ENCODE results near the gene HSD17B12. TPM values are rescaled to one million over a fixed set of nuclear protein-coding genes. Genes with fewer than 3 reads are reported as not detected.

HSD17B12 gene
- total RNA-seq, 6 donors from 2014 or later: 26.6 to 107 (median 74.4) TPM

GRCh38 chr11:43691806-43692205, 11.3 kb downstream of the HSD17B12 start:
- no peaks in the 10 kb centered on the region for H3K36me3 ChIP-seq
- no peaks in the 10 kb centered on the region for H3K9me3 ChIP-seq
- 77 to 89% methylated on average over 1 of the region's 1 CpG for WGBS, 2 donors

GRCh38 chr11:43693069-43693468, 12.5 kb downstream of the HSD17B12 start:
- DNase-seq (no peak), ATAC-seq (ENCODE audit: low FRiP score in 2 of 2) (no peak)
- Histone ChIP-seq H3K27ac (no peak overlapping the region), H3K27me3 (no peaks in the 10 kb centered on the region), H3K4me1 (peaks cover 9 to 45% (median 23%) of the 10 kb centered on the region in 4 donors), H3K9me3 (no peaks in the 10 kb centered on the region), H3K36me3 (no peaks in the 10 kb centered on the region), H3K4me3 (no peak overlapping the region)
- 70 to 86% methylated on average over 2 of the region's 2 CpGs for WGBS, 2 donors
- TF ChIP-seq EP300 (IDR thresholded peaks at IDR 0.05): no peak
- no peak for TF ChIP-seq CTCF (IDR thresholded peaks at IDR 0.05)
- no peak for TF ChIP-seq POLR2AphosphoS5 (IDR thresholded peaks at IDR 0.05)
- TF ChIP-seq POLR2A (IDR thresholded peaks at IDR 0.05): no peak

More at GRCh38 chr11:43691806-43692205, 11.3 kb downstream of the HSD17B12 start:
- H3K27ac ChIP-seq: peak overlapping the region in 1 of 4 donors; percentile 32
- H3K4me3 ChIP-seq: no peak overlapping the region
- no peaks in the 10 kb centered on the region for H3K27me3 ChIP-seq
- ATAC-seq (ENCODE audit: low FRiP score in 2 of 2): no peak
- DNase-seq: no peak
- TF ChIP-seq POLR2A (IDR thresholded peaks at IDR 0.05) (no peak), CTCF (IDR thresholded peaks at IDR 0.05) (no peak), POLR2AphosphoS5 (IDR thresholded peaks at IDR 0.05) (no peak), EP300 (IDR thresholded peaks at IDR 0.05) (no peak)
- H3K4me1 ChIP-seq: peaks cover 22 to 55% (median 35%) of the 10 kb centered on the region in 4 donors

GRCh38 chr11:43693731-43694130, 13.2 kb downstream of the HSD17B12 start:
- Histone ChIP-seq H3K4me1 (peaks cover 4 to 39% (median 21%) of the 10 kb centered on the region in 4 donors), H3K27ac (no peak overlapping the region), H3K27me3 (no peaks in the 10 kb centered on the region), H3K36me3 (no peaks in the 10 kb centered on the region), H3K9me3 (no peaks in the 10 kb centered on the region), H3K4me3 (no peak overlapping the region)
- TF ChIP-seq EP300 (IDR thresholded peaks at IDR 0.05): no peak
- no peak for TF ChIP-seq POLR2AphosphoS5 (IDR thresholded peaks at IDR 0.05)
- no peak for TF ChIP-seq CTCF (IDR thresholded peaks at IDR 0.05)
- TF ChIP-seq POLR2A (IDR thresholded peaks at IDR 0.05): no peak
- ATAC-seq (ENCODE audit: low FRiP score in 2 of 2) (no peak), DNase-seq (no peak)
- WGBS, 2 donors: 53 to 60% methylated on average over 3 of the region's 3 CpGs

GRCh38 chr11:43694477-43694876, 13.9 kb downstream of the HSD17B12 start:
- H3K36me3 ChIP-seq: no peaks in the 10 kb centered on the region
- no peak overlapping the region for H3K27ac ChIP-seq
- no peak overlapping the region for H3K4me3 ChIP-seq
- TF ChIP-seq EP300 (IDR thresholded peaks at IDR 0.05) (no peak), POLR2AphosphoS5 (IDR thresholded peaks at IDR 0.05) (no peak), POLR2A (IDR thresholded peaks at IDR 0.05) (no peak), CTCF (IDR thresholded peaks at IDR 0.05) (no peak)
- peaks cover 4 to 39% (median 21%) of the 10 kb centered on the region in 4 donors for H3K4me1 ChIP-seq
- no peaks in the 10 kb centered on the region for H3K27me3 ChIP-seq
- WGBS, 2 donors: 92 to 96% methylated on average over 2 of the region's 2 CpGs
- no peak for ATAC-seq (ENCODE audit: low FRiP score in 2 of 2)
- no peaks in the 10 kb centered on the region for H3K9me3 ChIP-seq
- no peak for DNase-seq

- Histone ChIP-seq H3K9me3 (peaks cover 0 to 5% (median 2%) of the 10 kb centered on the region in 4 donors), H3K4me3 (no peak overlapping the region), H3K4me1 (peaks cover 0 to 24% (median 4%) of the 10 kb centered on the region in 4 donors), H3K27ac (no peak overlapping the region), H3K36me3 (no peaks in the 10 kb centered on the region), H3K27me3 (no peaks in the 10 kb centered on the region)
- no peak for TF ChIP-seq POLR2AphosphoS5 (IDR thresholded peaks at IDR 0.05)
- TF ChIP-seq CTCF (IDR thresholded peaks at IDR 0.05): no peak
- TF ChIP-seq POLR2A (IDR thresholded peaks at IDR 0.05): no peak
- DNase-seq (no peak), ATAC-seq (ENCODE audit: low FRiP score in 2 of 2) (no peak)
- WGBS, 2 donors: 24 to 31% methylated on average over 1 of the region's 1 CpG
These were observed 17.1 kb downstream of the HSD17B12 start for GRCh38 chr11:43697679-43698078.
